Neutrophil (primary cell): ENCODE results near the gene CNTNAP4.

Experiments
- H3K27ac ChIP-seq: fragments of 200-600 bp; sonication (generic); 2 replicates; pipeline ENCODE4 v1.5.1; 2016; ENCODE audit warnings: mild to moderate bottlenecking, moderate library complexity
- H3K27me3 ChIP-seq: fragments of 200-600 bp; sonication (generic); 2 replicates; pipeline ENCODE4 v1.6.0; 2016; ENCODE audit warnings: mild to moderate bottlenecking
- H3K36me3 ChIP-seq: fragments of 200-600 bp; sonication (generic); 2 replicates; pipeline ENCODE4 v1.5.1; 2017
- H3K4me1 ChIP-seq, 2 experiments: fragments of 200-600 bp in 1 of 2; sonication (generic) in 1 of 2; 1 replicate in 1 of 2; 2 replicates in 1 of 2; pipeline versions ENCODE4 v1.5.1 to v1.6.1; 2013 to 2016; ENCODE audit warnings: low read depth in 1 of 2, low read length in 1 of 2, mild to moderate bottlenecking in 1 of 2, moderate library complexity in 1 of 2; ENCODE audit not compliant: control insufficient read depth in 1 of 2, insufficient read depth in 1 of 2
- H3K4me3 ChIP-seq, 2 experiments: fragments of 200-600 bp in 1 of 2; sonication (generic) in 1 of 2; 1 replicate in 1 of 2; 2 replicates in 1 of 2; pipeline ENCODE4 v1.5.1; 2013 to 2016; ENCODE audit warnings: low read depth in 1 of 2, low read length in 1 of 2, mild to moderate bottlenecking in 1 of 2, moderate library complexity in 1 of 2
- H3K9me3 ChIP-seq: fragments of 200-600 bp; sonication (generic); 2 replicates; pipeline ENCODE4 v1.5.1; 2016
- CTCF ChIP-seq: fragments of 200-600 bp; sonication (generic); IDR thresholded peaks from 2 replicates; pipeline ENCODE4 v1.5.1; 2016; ENCODE audit warnings: antibody characterized with exemption

CNTNAP4 gene

DNA sequence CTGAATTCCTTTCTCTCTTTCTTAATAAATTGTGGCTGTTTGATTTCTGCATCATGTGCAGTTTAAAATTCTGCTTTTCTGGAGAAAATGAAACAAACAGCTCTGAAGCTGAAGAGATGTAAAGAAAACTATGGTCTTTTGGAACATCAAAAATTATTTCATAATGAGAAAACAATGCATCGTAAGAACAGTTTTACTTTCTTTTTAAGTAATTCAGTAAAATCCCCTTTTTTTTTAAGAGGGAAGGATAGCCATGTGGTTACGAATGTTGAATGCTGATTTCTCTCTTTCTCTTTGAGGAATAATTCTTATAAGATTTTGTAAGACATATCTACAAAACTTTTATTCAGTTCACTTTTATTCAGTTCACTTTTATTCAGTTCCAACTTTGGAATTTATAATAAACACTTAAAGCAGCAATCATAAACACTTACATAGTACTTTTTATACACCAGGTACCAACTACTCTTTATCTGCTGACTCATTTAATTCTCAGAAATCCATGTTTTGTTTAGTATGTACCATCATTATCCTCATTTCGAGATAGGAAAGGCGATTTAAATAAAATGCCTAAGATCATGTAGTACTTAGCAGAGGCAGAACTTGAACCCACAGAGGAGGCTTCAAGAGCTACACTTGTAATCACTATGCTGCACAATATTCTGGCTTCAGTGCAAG is 26.6 kb downstream of the CNTNAP4 start:
- Histone ChIP-seq H3K4me3 (no peak overlapping the region), H3K9me3 (no peaks in the 10 kb centered on the region), H3K27me3 (no peaks in the 10 kb centered on the region), H3K27ac (no peak overlapping the region), H3K4me1 (no peaks in the 10 kb centered on the region), H3K36me3 (no peaks in the 10 kb centered on the region)
- TF ChIP-seq CTCF = no peak

DNA sequence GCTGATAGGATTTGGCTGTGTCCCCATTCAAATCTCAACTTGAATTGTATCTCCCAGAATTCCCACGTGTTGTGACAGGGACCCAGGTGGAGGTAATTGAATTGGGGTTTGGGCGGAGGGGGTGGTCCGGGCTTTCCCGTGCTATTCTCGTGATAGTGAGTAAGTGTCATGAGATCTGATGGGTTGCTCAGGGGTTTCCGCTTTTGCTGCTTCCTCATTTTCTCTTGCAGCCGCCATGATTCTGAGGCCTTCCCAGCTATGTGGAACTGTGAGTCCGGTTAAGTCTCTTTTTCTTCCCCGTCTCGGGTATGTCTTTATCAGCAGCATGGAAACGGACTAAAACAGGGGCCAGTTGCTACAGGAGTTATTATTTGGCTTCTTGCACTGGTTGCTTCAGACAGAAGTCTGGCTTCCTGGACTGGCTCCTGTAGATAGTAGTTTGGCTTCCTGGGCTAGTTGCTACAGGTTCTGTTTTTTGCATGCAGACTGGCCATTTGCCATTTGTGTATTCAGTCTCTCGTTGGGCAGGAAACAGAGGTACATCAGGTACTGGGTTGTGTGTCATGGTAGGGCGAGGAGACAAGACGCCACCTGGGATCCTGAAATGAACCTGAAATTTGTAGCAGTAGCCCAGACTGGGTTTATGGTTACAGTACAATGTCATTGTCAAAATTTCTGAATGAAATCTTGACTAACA is 32.6 kb downstream of the CNTNAP4 start:
- H3K36me3 ChIP-seq = no peaks in the 10 kb centered on the region
- no peak for TF ChIP-seq CTCF
- no peaks in the 10 kb centered on the region for H3K27me3 ChIP-seq
- H3K9me3 ChIP-seq = no peaks in the 10 kb centered on the region
- H3K27ac ChIP-seq = no peak overlapping the region
- no peaks in the 10 kb centered on the region for H3K4me1 ChIP-seq
- no peak overlapping the region for H3K4me3 ChIP-seq

- TF ChIP-seq CTCF = no peak
- no peak overlapping the region for H3K27ac ChIP-seq
- no peaks in the 10 kb centered on the region for H3K27me3 ChIP-seq
- H3K4me3 ChIP-seq = no peak overlapping the region
- no peaks in the 10 kb centered on the region for H3K36me3 ChIP-seq
- H3K4me1 ChIP-seq = no peaks in the 10 kb centered on the region
- no peaks in the 10 kb centered on the region for H3K9me3 ChIP-seq
Measured at GRCh38 chr16:76311260-76311659, 34.1 kb downstream of the CNTNAP4 start.

GRCh38 chr16:76318565-76318964 is 41.4 kb downstream of the CNTNAP4 start:
- H3K9me3 ChIP-seq = no peaks in the 10 kb centered on the region
- H3K4me1 ChIP-seq = no peaks in the 10 kb centered on the region
- H3K27ac ChIP-seq = no peak overlapping the region
- no peak for TF ChIP-seq CTCF
- H3K4me3 ChIP-seq = no peak overlapping the region
- H3K36me3 ChIP-seq = no peaks in the 10 kb centered on the region
- no peaks in the 10 kb centered on the region for H3K27me3 ChIP-seq

- H3K27ac ChIP-seq = no peak overlapping the region
- no peak overlapping the region for H3K4me3 ChIP-seq
- H3K27me3 ChIP-seq = no peaks in the 10 kb centered on the region
- H3K36me3 ChIP-seq = no peaks in the 10 kb centered on the region
- TF ChIP-seq CTCF = no peak
- H3K9me3 ChIP-seq = no peaks in the 10 kb centered on the region
- no peaks in the 10 kb centered on the region for H3K4me1 ChIP-seq
Measured at GRCh38 chr16:76329106-76329505, 51.9 kb downstream of the CNTNAP4 start.
